ENCODE measurements around the gene RHBDL1. TPM values are rescaled to one million over a fixed set of nuclear protein-coding genes. Genes with fewer than 3 reads are reported as not detected.

RHBDL1 gene
- total RNA-seq, 1 donor from 2014 or later = 1.7 TPM

DNA sequence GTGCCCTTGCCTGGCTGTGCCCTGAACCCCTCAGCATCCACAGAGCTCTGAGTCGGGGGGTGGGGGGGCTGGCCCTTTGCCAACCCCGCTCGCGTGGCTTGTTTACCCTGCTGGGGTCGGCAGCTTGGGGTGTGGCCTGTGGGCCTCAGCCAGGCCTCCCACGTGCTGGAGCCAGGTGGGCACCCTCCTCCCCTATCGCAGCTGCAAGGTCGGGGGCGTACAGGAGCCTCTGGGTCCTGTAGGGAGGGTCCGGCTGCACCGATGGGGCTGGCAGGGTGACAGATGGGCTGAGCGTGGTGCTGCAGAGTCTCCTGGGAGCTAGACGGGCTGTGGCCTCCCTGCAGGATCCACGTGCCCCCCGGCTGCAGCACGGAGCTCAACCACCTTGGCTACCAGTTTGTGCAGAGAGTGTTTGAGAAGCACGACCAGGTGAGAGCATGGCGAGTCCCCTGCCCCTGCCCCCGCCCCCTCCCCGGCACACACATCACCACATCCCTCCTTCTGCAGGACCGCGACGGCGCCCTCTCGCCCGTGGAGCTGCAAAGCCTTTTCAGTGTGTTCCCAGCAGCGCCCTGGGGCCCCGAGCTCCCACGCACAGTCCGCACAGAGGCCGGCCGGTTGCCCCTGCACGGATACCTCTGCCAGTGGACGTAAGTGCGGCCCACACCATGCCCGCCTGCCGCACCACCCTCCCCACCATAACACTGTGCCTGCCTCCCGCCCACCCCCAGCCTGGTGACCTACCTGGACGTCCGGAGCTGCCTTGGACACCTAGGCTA is 3.9 kb upstream of the RHBDL1 start:
- Histone ChIP-seq H3K36me3 (peaks cover 0 to 42% of the 10 kb centered on the region in 2 donors), H3K27me3 (no peaks in the 10 kb centered on the region), H3K4me3 (no peak overlapping the region), H3K9me3 (no peaks in the 10 kb centered on the region), H3K27ac (no peak overlapping the region), H3K4me1 (peaks cover 45% of the 10 kb centered on the region)
- intact Hi-C loops (cut with DNase I) = no loop called here
- DNase-seq (ENCODE audit: extremely low spot score in 2 of 2) = no peak
- TF ChIP-seq POLR2AphosphoS5 (IDR thresholded peaks at IDR 0.05; ENCODE audit: insufficient read depth in 1 of 2, low read depth in 1 of 2) (no peak), CTCF (IDR thresholded peaks at IDR 0.05) (no peak), POLR2A (IDR thresholded peaks at IDR 0.05) (no peak)

DNA sequence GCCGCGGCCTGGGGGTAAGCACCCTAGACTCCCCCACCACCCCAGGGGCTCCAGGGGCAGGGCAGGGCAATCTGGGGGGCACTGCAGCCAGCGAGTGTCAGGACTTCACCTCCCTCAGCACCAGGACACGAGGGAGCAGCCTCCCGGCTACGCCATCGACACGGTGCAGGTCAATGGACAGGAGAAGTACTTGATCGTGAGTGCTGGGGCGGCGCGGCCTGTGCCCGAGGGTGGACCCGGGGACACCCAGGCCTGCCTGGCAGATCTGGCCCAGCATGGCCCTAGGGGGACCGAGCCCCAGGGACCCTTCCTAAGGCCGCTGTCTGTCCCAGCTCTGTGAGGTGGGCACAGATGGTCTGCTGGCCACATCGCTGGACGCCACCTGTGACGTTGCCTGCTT is 3.1 kb upstream of the RHBDL1 start:
- TF ChIP-seq POLR2A (IDR thresholded peaks at IDR 0.05) = no peak
- no peak for TF ChIP-seq POLR2AphosphoS5 (IDR thresholded peaks at IDR 0.05; ENCODE audit: insufficient read depth in 1 of 2, low read depth in 1 of 2)
- no peak for TF ChIP-seq CTCF (IDR thresholded peaks at IDR 0.05)
- no peak overlapping the region for H3K27ac ChIP-seq
- no peak overlapping the region for H3K4me3 ChIP-seq
- H3K4me1 ChIP-seq = peaks cover 49% of the 10 kb centered on the region
- no peaks in the 10 kb centered on the region for H3K27me3 ChIP-seq
- intact Hi-C loops (cut with DNase I) = no loop called here
- H3K36me3 ChIP-seq = peaks cover 0 to 42% of the 10 kb centered on the region in 2 donors
- DNase-seq (ENCODE audit: extremely low spot score in 2 of 2) = no peak
- H3K9me3 ChIP-seq = no peaks in the 10 kb centered on the region

GRCh38 chr16:672851-673250 is 2.6 kb upstream of the RHBDL1 start:
- Histone ChIP-seq H3K4me1 (peaks cover 48% of the 10 kb centered on the region), H3K9me3 (no peaks in the 10 kb centered on the region), H3K27ac (no peak overlapping the region), H3K36me3 (peaks cover 0 to 42% of the 10 kb centered on the region in 2 donors), H3K4me3 (no peak overlapping the region), H3K27me3 (no peaks in the 10 kb centered on the region)
- DNase-seq (ENCODE audit: extremely low spot score in 2 of 2) = no peak
- TF ChIP-seq POLR2AphosphoS5 (IDR thresholded peaks at IDR 0.05; ENCODE audit: insufficient read depth in 1 of 2, low read depth in 1 of 2) (no peak), POLR2A (IDR thresholded peaks at IDR 0.05) (no peak)
- intact Hi-C loops (cut with DNase I) = no loop called here

GRCh38 chr16:673399-673991 is 2.0 kb upstream of the RHBDL1 start:
- Histone ChIP-seq H3K27me3 (no peaks in the 10 kb centered on the region), H3K36me3 (peaks cover 0 to 42% of the 10 kb centered on the region in 2 donors), H3K9me3 (no peaks in the 10 kb centered on the region), H3K4me3 (no peak overlapping the region), H3K4me1 (peaks cover 45% of the 10 kb centered on the region), H3K27ac (no peak overlapping the region)
- DNase-seq (ENCODE audit: extremely low spot score in 2 of 2) = no peak
- intact Hi-C loops (cut with DNase I) = no loop called here
- TF ChIP-seq POLR2AphosphoS5 (IDR thresholded peaks at IDR 0.05; ENCODE audit: insufficient read depth in 1 of 2, low read depth in 1 of 2) = no peak
- TF ChIP-seq CTCF (IDR thresholded peaks at IDR 0.05) = no peak
- no peak for TF ChIP-seq POLR2A (IDR thresholded peaks at IDR 0.05)

GRCh38 chr16:674214-674881 is 1.1 kb upstream of the RHBDL1 start:
- TF ChIP-seq CTCF (IDR thresholded peaks at IDR 0.05) = no peak
- no peak for TF ChIP-seq POLR2A (IDR thresholded peaks at IDR 0.05)
- no peak for TF ChIP-seq POLR2AphosphoS5 (IDR thresholded peaks at IDR 0.05; ENCODE audit: insufficient read depth in 1 of 2, low read depth in 1 of 2)
- no peak for DNase-seq (ENCODE audit: extremely low spot score in 2 of 2)
- Histone ChIP-seq H3K27ac (no peak overlapping the region), H3K9me3 (no peaks in the 10 kb centered on the region), H3K4me3 (no peak overlapping the region), H3K36me3 (peaks cover 0 to 42% of the 10 kb centered on the region in 2 donors), H3K4me1 (peaks cover 43% of the 10 kb centered on the region), H3K27me3 (no peaks in the 10 kb centered on the region)
- intact Hi-C loops (cut with DNase I) = no loop called here

Data from vagina (tissue), 2 donors.